HG03565 (cell line): ENCODE results near the gene TNIK.
"Not testable (repeated sequence)": the region's sequence is repeated elsewhere in the genome, so short reads cannot be mapped to it uniquely, and the experiment has no call there.

Experiments used
- ATAC-seq: cut with Tn5 transposase; IDR thresholded peaks from one replicate; pipeline ENCODE4 v1.9.1; 2021; ENCODE audit warnings: mild to moderate bottlenecking, moderate library complexity; ENCODE audit not compliant: unreplicated experiment

TNIK gene

GRCh38 chr3:171446801-171447578 lies 13.2 kb downstream of the TNIK start:
- ATAC-seq = no peak

GRCh38 chr3:171446301-171446700 lies 13.9 kb downstream of the TNIK start:
- no peak for ATAC-seq

GRCh38 chr3:171445620-171446204 lies 14.5 kb downstream of the TNIK start:
- no peak for ATAC-seq

GRCh38 chr3:171444001-171444690 lies 16.1 kb downstream of the TNIK start:
- ATAC-seq = no peak

GRCh38 chr3:171443211-171443957 lies 16.8 kb downstream of the TNIK start:
- no peak for ATAC-seq

- ATAC-seq = no peak
Observed at GRCh38 chr3:171442184-171442583, 18.0 kb downstream of the TNIK start.

GRCh38 chr3:171441381-171441780 lies 18.8 kb downstream of the TNIK start:
- no peak for ATAC-seq

GRCh38 chr3:171439996-171440395 lies 20.2 kb downstream of the TNIK start:
- no peak for ATAC-seq

- ATAC-seq = no peak
Observed at GRCh38 chr3:171437115-171437756, 23.0 kb downstream of the TNIK start.

GRCh38 chr3:171436380-171436779 lies 23.8 kb downstream of the TNIK start:
- no peak for ATAC-seq

GRCh38 chr3:171435757-171436156 lies 24.4 kb downstream of the TNIK start:
- no peak for ATAC-seq

- no peak for ATAC-seq
Observed at GRCh38 chr3:171435143-171435542, 25.1 kb downstream of the TNIK start.

- ATAC-seq = no peak
Observed at GRCh38 chr3:171432548-171432947, 27.7 kb downstream of the TNIK start.

GRCh38 chr3:171431550-171431949 lies 28.7 kb downstream of the TNIK start:
- no peak for ATAC-seq

- ATAC-seq = no peak
Observed at GRCh38 chr3:171430530-171430929, 29.7 kb downstream of the TNIK start.

- no peak for ATAC-seq
Observed at GRCh38 chr3:171429635-171430034, 30.6 kb downstream of the TNIK start.

GRCh38 chr3:171428892-171429291 lies 31.3 kb downstream of the TNIK start:
- no peak for ATAC-seq

GRCh38 chr3:171428321-171428787 lies 31.9 kb downstream of the TNIK start:
- ATAC-seq = no peak

GRCh38 chr3:171427771-171428320 lies 32.4 kb downstream of the TNIK start:
- ATAC-seq = no peak

- not testable (repeated sequence) for ATAC-seq
Observed at GRCh38 chr3:171424063-171424462, 36.1 kb downstream of the TNIK start.
